Stimulated activated CD8-positive, alpha-beta memory T cell treated with anti-CD3 and anti-CD28 coated beads, Interleukin-12 subunit alpha, Interleukin-12 subunit beta, amount 100 ng/mL, for 4 hours (primary cell): Measurements from ENCODE around the gene L3MBTL3.

Experiments
- DNase-seq: peaks from one replicate; pipeline ENCODE4 v3.0.0-alpha.2; 2020; ENCODE audit warnings: low read depth

Gene L3MBTL3

DNA sequence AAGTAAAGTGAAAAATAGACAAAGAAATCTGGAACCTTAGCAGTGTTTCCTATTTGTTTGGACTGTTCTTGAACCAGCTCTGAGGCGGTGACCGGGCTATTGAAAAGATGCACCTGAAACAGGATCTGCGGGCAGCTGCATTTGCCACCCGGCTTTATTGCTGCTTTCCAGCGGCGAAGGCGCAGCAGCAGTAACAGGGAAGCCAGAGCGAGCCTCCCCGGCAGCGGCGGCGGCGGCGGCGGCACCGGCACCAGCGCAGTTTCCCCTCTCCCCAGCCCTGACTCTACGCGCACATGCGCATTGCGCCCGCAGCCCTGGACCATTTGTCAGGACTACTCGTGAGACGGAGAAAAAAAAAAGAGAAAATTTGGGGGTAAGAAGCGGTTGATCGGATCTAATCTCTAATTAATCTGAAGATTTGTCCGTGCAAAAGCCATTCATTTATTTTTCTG lies at the start of gene L3MBTL3:
TSS of gene L3MBTL3 (plus strand) at position 290 of the 452 bp plus-strand sequence. CDS start 24,119 bp downstream, outside the sequence.
- DNase-seq = peak; percentile 77

DNA sequence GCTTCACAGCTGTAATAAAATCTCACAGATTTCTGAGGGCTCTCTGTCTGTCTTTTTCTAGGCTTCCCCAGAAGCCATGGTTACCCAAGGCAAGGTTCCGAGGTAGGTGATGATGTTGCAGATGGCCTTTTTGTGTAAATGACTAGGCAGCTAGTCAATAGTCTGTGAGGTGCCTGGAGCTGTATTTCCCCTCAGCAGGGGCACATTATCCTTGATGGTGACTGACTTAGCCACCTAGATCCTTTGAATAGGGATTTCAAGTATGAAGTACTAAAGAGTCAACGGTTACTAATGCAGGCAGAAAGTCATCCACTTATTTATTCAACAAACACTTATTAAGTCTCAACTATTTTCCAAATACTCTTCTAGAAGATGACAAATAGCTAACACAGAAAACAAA lies 49.3 kb upstream of the L3MBTL3 start:
- no peak for DNase-seq

DNA sequence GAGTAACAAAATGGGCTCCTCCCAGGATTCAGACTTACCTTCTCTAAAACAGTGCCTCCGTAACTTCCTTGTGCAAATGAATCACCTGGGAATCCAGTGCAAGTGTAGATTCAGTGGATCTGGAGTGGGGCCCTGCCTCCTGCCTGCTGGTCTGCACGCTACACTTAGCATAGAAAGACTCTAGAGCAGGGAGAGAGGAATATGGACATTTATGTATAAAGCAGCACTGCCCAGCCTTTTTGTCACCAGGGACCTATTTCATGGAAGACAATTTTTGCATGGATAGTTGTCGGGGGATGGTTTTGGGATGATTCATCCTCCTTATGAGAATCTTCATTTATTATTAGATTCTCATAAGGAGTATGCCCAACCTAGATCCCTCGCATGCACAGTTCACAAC lies 42.3 kb upstream of the L3MBTL3 start:
- no peak for DNase-seq

DNA sequence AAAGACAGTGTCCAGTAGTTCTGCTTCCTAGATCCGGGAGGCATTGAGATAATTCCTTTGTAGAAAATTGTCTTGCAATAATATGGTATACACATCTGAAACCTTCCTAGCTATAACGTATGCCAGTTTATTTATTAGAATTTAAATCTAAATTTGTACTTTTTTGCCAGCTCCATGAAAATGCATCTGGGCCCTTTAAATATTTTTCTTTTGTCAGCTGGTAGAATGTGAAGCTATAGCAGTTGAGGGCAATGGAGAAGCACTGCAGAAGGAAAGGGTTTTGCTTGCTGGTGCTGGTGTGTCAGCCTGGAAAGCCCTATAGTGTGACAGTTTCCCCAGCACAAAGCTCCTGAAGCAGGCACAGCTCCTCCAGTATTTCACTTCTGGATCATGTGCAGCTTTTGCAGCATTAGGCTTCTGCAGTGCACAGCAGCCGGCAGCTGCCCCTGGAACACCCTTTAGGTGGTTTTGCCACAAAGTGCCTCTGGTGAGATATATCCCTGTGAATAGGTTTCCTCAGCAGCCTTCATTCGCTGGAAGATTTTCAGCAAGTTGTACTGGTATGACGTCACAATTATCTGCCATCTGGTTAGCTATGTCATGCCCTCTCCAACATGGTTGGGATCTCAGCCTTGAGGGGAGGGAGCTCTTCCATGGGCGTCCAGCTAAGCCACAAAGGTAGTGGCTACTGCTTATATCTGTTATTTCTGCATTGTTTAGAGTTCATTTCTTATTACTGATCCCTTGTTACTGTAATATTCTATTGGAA lies 40.0 kb upstream of the L3MBTL3 start:
- no peak for DNase-seq

DNA sequence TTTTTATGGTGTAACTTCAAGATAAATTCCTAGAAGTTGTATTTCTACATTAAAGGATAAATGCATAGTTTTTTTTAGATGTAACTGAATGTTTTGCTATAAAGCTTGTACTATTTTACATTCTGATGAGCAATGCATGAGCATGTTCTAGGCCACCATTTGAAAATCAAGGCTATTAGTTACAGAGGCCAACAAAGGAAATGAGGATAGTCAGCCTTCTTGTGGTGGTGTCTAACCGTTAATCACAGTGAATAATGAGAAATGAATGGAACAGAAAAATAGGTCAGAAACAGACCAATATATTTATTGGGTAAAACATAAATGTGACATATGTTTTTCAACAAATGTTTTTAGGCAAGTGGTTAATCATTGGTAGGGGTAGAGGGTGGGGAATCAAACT lies 37.6 kb upstream of the L3MBTL3 start:
- DNase-seq = no peak

DNA sequence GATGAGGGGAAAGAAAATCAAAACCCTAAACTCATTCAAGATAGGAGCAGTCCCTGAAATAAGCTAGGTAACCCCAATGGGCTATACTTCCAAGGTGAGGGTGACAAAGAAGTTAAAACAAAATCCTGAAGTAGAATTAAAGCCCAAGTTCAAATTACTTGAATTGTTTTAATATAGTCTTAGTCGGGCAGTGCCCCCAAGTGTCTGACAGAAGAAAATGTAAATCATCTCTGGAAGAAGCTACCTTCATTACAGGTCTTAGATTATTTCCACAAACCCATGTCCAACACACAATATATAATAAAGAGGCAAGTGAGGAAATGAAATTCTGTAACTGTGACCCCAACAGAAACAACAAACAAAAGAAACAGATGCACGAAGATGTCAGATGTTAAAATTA lies 36.8 kb upstream of the L3MBTL3 start:
- DNase-seq = no peak

DNA sequence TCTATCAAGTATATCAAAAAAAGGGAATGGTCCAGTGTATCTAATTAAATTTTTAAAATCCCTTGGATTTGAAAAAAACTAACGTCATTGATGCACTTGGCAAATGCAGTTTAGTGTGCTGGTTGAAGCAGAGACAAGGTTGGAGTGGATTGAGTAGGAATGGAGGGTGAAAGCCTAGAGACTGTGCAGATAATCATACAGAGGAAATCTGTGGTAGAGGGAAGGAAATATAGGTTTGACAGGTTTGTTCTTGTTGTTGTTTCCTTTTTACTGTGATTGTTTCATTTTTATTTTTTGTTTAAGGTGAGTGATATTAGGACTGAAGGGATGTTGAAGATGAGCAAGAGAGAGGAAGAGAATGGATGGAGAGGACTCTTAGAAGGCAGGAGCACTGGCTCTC lies 29.0 kb upstream of the L3MBTL3 start:
- no peak for DNase-seq

DNA sequence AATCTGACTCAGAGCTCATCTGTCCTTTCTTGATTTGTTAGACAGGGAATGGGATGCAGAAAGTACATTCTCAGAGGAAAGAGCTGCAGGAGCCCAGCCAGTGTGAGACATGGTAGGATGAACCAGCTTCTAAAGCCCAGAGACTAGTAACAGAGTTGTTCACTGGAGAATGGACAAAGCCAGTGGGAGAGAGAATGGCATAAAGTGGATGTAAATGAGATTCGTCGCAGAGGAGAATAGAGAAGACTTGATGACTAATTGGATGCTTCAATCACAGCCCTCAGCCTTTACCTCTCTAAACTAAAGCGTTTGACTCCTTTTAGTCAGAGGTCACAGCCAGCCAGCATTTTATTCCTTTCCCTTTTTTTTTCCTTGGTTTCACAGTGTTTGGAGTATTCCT lies 25.5 kb upstream of the L3MBTL3 start:
- DNase-seq = no peak

DNA sequence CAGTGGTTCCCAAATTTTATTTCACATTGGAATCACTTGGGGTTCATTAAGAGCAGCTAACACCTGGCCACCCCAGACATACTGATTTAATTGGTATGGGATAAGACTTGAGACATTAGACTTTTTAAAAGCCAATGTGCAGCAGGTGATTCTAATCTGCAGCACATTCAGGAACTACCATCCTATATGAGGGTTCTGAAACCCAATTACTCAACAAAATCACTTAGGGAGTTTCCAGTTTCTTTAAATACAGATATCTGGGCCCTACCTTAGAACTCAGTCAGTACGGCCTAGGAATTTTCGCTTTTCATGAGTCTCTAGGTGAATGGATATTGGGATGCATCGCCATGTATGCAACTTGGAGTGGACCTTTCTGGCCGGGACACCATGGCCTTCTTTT lies 24.0 kb upstream of the L3MBTL3 start:
- no peak for DNase-seq

DNA sequence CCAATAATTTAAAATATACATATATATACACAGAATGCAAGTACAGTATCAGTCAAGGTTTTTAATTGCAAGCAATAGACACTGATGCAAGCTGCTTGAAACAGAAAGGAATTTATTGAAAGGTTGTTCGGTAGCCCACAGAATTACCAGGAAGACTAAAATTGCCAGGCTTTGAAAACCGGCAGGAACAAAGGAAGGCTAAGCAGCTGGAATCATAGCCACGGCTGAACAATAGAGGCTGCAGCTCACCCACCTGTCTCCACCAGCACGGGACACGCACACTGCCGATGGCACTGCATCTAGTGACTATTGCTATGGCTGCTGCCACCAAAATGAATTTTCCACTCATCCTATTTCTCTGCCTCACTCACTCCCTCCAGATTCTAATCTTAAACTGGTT lies 22.0 kb upstream of the L3MBTL3 start:
- no peak for DNase-seq

DNA sequence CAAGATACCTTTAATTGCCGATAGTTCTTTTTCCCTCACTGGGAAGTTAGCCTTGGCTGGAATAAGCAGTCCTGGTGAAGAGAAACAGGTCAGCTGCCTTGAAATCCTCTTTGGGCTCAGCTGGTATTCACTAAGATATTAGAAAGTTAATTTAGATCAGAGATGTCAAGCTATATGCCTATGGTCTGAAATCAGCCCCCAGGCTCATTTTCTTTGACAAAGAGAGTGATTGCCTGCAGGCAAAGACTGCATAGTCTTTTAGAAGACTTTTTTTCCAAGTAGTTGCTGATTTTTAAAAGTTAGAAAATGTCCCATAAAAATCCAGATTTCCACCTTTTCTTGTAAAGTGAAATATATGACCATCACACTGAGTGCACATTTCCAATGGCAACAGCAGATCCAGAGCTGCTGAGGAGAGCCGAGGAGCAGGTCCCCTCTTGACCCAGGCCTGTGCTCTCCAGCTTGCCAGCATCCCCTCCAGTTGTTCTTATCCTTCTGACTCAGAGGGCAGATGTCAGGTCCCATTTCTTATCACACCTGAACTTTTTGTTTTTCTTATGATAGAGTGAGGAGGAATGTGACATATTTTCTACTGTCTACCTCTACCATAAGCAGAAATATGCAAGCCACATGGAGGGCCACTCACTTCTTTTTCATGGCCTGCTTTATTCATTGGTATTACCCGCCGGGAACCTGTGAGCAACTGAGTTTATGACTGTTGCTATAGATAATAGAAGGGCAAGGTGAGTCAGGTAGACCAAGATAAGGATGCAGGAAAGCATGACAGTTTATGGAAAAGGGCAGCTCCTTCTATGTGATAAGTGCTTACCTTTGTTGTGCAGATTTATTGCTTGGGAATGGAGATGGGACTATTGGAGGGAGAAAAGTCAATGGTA lies 17.6 kb upstream of the L3MBTL3 start:
- DNase-seq = no peak

DNA sequence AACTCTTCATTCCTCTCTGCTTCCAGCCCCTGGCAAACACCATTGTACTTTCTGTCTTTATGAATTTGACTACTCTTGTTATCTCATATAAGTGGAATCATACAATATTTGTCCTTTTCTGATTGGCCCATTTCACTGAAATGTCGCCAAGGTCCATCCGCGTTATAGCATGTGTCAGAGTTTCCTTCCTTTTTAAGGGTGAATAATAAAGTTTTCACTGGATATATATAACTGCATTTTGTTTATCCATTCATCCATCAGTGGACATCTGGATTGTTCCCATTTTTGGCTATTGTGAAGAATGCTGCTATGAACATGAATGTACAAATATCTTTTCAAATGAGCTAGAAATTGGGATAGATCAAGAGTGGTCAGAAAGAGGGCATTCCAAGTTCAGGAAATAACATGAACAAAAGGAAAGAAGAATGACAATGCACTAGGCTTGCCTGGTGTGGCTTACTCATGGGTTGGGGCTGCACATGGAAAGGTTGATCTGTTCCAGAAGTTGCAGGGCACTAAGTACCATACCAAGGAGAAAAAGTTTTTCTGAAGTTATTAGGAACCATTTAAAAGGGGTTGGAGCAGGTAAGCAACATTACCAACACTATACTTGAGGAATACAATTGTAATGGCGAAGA lies 10.0 kb upstream of the L3MBTL3 start:
- no peak for DNase-seq

DNA sequence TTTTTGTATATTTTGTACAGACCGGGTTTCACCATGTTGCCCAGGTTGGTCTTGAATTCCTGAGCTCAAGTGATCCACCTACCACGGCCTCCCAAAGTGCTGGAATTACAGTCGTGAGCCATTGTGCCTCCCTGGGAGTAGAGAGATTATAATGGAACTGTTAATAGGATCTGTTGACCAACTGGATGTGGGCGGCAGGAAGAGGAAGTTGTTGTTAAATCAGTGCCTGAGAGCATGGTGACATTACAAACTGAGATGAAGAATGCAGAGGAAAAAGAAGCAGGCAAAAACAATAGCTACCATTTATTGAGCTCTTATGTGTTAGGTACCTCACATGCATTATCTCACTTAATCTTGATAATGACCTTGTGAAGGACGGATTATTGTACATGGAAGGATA lies 9.2 kb upstream of the L3MBTL3 start:
- DNase-seq = no peak

DNA sequence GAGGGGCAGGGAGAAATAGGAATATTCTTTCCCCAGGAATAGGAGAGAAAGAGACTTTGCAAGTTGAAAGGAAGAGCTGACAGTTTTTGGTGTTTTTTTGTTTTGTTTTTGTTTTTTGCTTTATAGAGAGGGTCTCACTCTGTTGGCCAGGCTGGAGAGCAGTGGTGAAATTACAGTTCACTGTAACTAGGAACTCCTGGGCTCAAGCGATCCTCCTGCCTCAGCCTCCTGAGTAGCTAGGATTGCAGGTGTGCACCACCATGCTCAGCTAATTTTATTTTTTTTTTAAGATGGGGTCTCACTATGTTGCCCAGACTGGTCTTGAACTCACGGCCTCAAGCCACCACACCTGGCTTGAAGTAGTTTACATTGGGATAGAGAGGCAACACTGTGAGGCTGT lies 8.0 kb upstream of the L3MBTL3 start:
- DNase-seq = no peak

DNA sequence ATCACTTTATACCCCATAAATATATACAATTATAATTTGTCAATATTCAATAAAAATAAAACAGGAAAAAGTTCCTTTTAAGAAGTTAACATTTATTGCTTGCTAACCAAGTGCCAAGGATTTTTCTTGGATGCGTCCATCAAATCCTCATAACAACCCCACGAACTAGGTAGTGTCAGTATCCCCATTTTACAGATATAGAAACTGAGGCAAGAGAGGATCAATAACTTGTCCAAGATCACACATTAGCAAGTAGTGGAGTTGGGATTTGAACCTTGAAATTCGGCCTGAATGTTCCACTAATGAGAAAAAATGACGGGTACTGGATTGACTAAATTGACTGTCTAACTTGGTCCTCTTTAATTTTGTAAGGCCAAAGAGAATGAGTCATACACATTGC lies 5.7 kb upstream of the L3MBTL3 start:
- DNase-seq = no peak

DNA sequence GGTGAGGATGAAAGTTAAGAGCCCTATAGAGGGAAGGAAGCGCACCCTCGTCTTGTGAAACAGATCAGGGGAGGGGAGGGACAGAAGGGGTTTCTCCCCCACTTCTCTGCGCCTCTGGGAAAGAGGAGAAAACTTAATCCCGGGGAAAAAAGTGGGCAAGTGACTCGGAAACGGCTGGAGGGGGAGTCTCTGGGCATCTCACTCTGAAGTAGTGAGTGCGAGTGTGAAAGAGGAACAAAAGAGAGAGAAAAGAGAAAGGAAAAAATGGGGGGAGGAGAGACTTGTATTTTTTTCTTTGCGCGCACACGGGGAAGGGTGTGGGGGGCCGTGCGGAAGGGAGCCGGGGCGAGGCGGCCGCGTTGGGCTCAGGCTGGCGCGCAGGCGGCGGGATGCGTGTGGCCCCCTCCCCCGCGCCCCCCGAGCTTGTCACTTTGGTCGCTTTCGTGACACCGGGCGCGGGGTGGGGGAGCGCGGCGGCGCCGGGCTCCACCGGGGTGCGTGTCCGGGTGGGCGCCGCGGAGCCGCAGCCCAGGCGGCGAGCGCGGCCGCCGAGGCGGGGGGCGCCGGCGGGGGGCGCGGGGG lies 454 bp downstream of the L3MBTL3 start:
- peak; percentile 20 for DNase-seq

DNA sequence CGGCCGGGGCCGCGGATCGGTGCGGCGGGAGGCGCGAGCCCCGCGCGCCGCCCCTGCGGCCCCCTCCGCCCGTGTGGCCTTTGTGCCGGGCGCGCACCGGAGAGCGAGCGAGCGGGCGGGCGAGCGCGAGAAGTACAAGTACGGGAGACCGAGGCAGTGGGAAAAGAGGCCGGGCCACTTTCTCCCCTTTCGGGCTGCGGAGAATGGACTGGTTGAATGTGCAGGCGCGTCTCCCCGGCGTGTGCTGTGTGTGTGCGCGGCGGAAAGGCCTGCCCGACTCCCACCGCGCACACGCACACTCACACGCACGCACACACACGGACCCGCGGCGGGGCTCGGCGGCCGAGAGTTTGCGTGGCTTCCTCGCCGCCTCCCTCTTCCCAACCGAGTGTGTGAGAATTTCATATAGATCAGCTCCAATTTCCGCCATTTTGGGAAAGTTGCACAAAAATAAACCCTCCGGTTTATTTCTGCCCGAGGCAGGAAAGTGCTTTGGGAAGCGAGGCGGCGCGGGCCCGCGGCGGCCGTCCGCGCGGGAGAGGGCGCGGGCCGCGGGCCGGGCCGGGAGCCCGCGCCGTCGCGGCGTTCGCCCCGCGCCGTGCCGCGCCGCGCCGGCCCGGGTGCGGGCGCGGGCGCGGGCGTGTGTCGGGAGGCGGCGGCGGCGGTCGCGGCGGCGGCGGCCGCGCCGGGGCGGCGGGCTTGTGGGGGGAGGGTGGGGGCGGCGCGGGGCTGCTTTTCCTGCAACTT lies 1.1 kb downstream of the L3MBTL3 start:
- DNase-seq = peak; percentile 7

DNA sequence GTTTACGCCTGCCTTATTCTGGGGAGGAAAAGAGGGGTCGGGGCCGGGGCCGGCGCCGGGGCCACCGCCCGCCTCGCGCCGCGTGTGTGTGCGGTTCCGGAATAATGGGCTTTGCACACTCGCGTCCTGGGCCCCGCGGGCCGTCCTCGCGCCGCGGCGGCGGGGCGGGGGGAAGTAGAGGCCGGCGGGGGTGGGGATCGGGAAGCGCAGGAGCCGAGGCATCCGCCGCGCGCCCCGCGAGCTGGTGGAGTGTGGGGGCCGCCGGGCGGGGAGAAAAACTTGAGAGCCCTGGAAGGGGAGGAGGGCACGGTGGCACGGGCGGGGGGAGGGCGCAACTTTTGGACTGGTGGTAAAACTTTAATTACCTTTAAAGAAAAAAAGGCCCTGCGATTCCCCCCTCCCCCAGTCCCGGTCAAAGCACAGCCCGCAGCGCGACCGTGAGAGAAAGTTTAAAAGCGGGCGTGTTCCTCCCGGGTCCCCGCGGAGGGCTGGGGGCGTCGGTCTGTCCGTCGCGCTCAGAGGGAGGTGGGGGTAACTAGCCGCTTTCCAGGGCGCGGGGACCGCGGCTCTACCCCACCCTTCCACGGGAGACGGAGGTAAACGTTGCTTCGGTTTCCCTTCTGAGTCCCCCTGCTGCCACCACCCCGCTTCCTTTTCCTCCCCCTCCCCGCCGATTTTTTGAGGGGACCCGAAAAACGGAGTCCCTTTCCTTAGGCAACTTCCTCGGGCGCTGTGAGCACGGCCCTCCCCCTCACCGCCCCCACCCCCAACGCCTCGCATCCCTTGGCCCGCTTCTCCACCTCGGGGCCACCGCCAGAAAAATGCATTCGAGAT lies 1.9 kb downstream of the L3MBTL3 start:
- peak; percentile 25 for DNase-seq

DNA sequence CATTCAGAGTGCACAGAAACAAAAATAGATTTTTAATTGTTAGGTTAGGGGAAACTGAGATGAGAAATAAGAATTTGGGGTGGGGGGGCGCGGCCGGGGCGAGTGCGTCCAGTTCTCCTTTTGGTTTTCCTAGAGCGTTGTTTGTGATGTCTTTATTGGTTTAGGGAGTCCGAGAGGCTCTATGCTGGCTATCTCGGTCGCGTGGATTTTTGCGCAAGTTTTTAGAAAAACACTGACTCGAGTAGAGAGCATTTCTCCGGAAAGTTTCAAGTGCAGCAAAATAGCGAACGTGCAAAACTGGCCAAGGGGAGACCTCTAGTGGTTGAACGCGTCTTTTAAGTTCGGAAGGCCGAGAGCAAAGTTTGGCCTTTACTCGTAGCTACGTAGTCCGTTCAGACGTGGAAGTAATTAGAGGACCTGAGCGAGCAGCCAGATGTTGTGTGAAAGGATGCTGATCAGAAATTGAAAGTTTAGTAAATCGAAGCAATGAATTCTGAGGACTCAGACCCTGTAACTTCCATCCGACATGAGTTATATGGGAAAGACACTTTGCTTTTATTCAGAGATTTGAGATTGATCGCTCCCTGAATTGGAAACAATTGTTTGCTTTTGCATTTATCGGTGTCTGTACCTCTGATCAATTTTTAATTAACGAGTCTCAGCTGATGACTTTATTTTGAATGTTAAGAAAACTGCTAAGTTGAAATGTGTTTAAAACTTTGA lies 2.7 kb downstream of the L3MBTL3 start:
- peak; percentile 59 for DNase-seq

DNA sequence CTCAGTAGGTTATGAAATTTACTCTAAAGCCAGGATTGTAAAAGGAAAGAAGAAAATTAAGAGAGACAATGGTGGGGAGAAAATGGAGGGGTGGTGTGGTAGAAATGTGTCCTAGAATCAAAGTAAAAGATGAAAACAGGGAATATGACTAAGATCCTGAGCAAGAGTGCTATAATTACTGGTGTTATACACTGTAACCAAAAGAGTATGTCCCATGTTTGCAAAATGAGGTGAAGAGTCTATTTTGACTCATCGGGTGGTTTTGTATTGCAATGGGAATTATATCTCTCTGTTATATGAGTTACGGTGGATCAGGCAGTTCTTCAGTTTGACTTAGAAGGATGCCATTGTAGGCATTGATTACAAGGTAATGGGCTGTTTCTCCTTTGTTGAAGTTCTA lies 8.5 kb downstream of the L3MBTL3 start:
- no peak for DNase-seq
